ENCODE measurements around the gene HOGA1.

HOGA1 gene

DNA sequence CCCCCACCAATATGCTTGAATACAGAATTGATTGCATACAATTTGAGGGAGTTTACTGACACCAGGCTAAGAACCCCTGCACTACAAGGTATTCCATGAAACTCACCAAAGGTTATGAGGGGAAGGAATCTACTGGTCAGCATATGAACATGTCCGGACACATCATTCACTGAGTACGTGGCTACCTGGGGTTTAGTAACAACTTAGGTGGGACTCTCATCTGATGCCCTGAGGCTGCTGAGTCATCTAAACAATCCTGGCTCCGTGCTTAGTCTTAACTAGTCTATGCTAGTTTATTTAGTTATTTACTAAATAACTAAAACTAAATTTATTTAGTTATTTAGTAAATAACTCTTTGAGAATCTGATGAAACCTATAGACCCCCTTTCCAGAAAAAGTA is 67.6 kb downstream of the HOGA1 start:
- no peak for DNase-seq

DNA sequence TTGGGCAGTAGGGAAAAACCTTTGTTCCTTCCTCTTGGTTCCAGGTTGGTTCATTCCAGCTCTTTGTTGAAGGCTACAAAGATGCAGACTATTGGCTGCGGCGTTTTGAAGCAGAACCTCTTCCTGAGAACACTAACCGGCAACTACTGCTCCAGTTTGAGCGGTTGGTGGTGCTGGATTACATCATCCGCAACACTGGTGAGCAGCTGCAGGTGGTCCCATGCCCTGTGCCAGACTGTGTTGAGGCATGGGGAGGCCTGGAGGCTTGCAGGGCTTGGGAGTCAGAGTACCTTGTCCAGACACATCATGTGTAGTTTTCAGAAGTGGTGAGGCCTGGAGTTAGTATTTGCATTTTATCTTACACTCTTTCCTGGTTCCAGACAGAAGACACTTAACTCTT is 72.6 kb downstream of the HOGA1 start:
- DNase-seq: no peak

DNA sequence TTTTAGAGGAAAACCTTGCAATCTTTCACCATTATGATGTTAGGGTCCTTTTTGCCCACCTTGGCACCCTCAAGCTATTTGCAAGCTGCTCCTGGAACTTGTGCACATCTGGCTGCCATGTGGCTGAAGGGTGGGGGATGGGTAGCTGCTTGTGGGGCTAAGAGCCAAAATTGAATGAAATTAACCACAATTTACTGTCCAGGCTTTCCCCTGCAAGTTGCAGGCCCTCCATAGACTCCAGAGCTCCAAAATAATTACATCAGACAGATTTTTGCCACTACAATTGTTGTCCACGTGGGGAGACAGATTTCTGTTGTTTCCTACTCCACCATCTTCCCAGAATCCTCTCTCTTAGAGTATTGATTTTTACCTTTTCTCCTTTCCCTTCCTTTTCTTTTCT is 75.4 kb downstream of the HOGA1 start:
- DNase-seq: no peak

All from NCI-H146 (cell line).